IPS-11a (cell line): ENCODE results near the gene SH3RF3.

Experiments used
- H3K4me3 ChIP-seq: one replicate; pipeline ENCODE4 v1.5.1; 2013; ENCODE audit warnings: low read depth, low read length, control low read depth

SH3RF3 gene

DNA sequence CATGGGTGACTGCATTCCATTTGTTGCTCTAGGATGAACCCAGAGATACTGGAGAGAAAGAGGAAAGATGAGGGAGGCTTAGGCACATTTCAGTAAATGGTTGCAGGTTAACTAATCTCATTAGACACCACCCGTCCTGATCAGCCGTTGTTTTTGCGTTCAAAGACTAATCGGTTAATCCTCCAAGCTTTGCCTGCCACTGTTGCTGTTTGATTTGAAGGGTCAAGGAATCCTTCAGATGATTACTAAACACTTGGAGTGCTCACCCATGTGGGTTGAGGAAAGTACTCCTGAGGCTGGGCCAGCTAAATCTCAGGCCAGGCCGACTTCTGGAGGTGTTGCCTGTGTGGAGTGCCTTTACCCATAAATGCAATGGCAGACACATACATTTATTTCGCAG is 8.6 kb downstream of the SH3RF3 start:
- no peak overlapping the region for H3K4me3 ChIP-seq

DNA sequence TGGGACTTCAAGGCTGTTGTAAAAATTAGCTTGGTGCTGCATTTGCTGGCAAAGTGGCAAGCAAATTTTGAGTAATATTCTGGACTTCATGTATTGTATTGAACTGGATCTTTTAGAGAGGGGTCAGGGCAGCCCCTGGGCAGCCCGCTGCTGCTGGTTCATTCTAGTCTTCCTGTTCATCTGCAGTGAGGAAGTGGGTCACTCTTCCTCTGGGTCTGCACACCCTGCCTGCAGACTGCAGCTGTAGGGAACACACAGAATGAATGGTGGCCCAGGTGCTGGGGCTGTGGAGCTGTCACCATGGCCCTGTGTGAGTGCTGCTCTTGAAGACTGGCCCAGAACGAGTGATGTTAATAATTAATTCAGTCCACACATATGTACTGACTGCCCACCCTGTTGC is 9.4 kb downstream of the SH3RF3 start:
- H3K4me3 ChIP-seq: no peak overlapping the region

DNA sequence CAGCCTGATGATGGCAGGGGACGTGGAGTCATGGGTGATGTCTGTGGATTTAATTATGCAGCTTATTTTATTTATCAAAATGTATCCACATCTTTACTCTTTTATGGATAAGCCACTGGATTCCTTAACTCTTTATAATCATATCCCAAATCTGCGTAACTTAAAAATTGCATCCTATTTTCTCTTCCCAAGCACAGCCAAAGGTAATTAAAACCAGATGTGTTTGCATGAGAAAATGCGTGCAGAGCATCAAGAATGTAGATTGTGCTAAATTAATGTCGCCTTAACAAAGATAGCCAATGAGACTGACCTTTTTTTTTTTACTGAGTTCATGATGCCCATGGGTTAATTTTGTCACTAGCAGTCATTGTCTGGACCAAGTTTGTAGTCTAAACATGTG is 10.0 kb downstream of the SH3RF3 start:
- no peak overlapping the region for H3K4me3 ChIP-seq

DNA sequence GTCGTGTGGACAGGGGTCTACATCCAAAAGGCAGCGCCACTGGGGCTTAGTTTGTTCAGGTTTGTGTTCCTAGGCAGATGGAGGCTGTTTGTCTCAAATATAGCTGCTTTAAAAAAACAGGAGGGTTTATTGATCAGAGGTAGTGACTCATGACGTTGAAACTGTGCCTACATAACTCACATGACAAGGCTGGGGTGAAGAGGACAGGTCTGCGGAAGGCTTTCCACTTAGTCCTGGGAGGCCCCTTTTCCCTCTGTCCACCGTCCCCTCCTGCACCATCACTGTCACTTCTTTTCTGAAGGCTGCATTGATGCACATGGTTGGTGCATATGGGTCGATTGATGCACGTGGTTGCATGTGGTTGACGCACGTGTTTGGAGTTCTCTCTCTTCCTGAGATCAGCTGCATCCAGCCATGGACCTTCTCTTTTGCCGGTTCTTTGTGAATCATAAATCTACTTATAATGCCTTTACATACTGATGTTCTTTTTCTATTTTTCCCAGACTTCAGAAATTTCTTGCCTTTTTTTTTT is 10.9 kb downstream of the SH3RF3 start:
- H3K4me3 ChIP-seq: no peak overlapping the region

DNA sequence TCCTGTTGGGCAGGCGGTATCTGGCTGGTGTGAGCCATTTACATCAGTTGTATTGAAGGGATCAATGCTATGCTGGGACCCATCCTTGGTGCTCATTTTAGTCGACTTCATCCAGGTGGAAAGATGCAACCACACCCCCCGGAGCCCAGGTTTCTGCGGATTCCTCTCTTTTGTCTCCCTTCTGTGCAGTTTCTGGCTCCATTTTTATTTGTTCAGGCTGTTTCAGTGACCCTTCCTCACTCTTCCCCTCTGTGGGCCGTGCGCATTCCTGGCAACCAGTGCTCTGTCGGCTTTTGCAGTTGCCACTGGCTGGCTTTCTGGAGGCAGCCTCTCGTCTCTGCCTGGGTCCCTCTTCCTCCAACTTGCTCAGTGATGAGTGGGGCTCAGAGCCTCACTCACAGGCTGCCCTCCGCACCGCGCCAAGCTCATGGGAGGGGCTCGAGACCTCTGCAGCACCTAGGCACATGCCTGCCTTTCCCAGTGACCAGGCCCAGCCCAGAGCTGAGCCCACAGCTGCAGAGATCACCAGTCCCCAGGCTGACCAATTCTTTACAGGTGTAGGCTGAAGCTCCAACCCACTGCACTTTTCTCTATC is 12.1 kb downstream of the SH3RF3 start:
- no peak overlapping the region for H3K4me3 ChIP-seq

DNA sequence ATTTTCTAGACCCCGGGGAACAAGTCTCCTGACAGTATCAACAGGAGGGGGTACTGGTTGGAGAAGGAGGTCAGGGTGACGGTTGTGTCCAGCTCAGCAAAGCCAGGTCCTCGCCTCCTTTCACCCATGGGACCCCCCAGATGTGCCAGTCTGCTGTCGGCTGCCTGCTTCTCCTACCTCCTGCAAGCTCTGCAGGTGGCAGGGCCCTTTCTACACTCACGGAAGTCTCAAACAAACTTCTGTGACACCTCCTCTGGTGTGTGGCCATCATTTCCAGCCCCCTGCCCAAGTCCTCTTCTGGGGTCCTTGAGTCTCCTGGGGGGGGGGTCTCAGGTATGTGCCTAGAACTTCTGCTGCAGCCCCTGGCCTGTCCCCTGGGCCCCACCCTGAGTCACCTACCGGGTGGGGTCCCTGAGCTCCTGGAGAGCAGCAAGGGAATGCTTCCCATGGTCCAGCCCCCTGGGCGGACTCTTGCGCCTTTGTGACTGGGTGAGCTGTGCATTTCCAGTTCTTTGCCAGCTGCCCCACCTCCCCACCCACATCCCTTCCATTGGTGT is 12.8 kb downstream of the SH3RF3 start:
- no peak overlapping the region for H3K4me3 ChIP-seq

DNA sequence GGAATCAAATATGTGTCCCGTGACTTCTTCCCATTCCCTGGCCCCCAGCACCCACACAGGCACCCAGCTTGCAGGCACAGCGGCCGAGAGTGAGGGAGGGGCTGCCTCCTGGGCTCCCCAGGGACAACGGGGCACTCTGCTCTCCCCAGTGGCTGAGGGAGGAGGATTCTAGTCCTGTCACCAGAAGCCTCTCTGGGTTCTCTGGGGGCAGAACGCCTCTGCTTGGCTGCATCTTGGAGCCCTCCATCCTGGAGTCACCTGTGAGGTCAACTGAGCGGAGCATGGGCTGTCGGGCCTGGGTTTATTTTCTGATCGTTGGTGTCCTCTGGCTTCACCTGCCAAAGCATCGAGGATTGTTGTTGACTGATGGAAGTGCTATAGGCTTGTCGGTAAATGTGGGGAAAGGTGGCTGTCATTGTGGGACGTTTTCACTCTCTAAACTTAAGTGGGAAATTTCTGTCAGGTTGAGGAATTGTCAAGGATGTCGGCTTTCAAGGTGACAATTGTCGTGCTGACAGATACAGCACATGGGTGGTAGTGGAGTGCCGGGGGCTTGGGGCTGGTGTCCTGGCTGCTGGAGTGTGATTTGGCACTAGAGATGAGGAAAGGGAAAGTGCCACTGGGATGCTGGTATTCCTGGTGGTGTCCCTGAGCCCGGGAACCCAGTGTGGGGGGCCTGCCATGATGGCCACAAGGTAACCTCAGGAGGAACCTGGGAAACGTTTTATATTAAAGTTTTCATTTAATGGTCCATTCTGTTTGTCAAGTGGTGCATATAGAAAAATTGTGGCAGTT is 13.6 kb downstream of the SH3RF3 start:
- H3K4me3 ChIP-seq: no peak overlapping the region

DNA sequence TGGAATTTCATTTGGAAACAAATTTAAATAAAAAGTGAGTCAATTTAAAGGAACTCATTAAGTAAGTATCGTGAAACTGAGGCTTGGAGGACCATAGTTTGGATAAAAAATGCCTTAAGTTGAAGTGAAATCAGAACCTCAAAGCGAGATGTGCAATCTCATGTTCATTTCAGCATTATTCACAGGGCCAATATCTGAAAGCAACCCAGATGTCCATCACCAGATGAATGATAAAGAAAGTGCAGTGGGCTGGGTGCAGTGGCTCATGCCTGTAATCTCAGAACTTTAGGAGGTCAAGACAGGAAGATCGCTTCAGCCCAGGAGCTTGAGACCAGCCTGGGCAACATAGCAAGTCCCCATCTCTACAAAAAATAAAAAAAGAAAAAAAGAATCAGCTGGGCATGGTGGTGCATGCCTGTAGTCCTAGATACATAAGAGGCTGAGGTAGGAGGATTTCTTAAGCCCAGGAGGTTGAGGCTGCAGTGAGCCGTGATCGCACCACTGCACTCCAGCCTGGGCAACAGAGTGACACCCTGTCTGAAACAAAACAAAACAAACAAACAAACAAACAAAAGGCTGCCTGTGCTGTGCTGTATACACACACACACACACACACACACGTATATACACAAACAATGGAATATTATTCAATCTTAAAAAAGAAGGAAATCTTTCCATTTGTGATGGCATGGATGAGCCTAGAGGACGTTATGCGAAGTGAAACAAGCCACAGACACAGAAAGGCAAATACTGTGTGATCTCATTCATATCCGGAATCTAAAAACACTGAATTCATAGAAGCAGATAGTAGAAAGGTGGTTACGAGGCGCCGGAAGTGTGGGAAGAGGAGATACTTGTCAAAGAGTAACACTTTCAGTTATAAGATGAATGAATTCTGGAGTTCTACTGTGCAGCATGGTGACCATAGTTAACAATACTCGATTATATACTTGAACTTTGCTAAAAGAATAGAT is 14.5 kb downstream of the SH3RF3 start:
- no peak overlapping the region for H3K4me3 ChIP-seq

DNA sequence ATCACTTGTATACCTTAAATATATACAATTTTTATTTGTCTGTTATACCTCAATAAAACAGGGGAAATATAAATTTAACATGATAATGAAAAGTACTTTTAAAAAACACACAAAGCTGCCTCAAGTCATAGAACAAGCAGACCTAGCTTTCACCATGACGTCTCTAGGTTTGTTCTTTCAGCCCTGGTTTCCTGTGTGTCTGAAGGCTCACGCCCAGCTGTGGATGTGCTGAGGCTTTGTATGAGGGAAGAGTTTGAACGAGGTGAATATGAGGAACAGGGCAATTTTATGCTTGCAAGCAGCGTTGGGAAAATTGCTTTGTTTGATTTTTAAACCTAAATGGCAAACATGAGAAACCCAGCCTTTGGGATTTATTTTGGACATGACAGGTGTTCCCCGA is 15.3 kb downstream of the SH3RF3 start:
- H3K4me3 ChIP-seq: no peak overlapping the region

DNA sequence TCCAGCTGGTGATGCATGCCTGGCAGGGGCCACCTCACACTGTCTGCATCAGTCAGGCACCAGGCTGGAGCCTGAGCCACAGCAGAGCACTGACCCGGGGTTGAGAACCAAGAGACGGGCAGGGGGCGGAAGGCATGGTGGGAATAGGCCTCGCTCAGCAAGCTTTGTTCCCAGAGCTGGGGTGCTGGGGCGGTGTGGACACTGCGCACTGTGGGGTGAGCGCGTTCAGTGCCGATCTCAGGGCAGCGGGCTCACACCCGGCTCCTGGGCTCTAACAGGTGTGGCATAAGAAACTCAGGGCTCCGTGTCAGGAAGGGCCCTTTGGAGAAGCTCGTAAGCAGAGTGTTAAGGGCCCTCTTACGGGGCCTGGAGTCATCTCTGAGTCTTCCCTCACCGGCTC is 15.7 kb downstream of the SH3RF3 start:
- no peak overlapping the region for H3K4me3 ChIP-seq

DNA sequence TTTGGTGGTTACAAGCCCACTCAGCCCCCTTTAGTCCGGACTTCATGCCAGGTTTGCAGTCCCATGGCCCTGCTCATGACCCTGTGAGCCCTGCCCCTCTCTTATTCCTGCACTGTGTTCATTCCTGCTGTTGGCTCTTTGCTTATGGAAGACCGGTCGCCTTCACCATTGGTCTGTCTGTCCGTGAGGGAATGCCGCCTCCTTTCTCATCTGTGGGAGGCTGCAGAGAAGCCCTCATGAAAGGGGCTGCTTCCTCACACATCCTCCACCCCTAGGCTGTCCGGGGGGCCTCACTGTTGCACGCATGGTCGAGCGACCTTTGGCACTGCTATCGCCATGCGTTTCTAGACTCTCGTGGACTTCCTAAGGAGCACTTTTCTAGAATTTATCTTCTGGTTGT is 16.3 kb downstream of the SH3RF3 start:
- H3K4me3 ChIP-seq: no peak overlapping the region

DNA sequence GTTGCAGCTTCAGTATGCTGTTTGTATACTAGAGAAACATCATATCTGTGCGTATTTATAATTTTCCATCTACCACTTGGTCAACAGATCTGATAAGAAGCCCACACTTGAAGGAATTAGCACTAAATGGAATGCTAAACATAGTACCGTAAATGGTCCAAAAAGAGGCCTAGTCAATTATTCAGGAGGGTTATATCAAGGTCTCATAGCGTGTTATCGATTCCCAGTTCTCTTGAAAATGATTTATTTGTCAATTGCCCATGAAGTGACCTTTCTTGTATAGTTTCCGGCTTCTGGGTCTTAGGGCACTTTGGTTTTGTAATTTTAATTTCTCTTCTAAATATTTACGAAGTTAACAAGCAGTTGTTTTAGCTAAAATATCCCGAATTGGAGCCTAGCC is 18.4 kb downstream of the SH3RF3 start:
- H3K4me3 ChIP-seq: no peak overlapping the region

DNA sequence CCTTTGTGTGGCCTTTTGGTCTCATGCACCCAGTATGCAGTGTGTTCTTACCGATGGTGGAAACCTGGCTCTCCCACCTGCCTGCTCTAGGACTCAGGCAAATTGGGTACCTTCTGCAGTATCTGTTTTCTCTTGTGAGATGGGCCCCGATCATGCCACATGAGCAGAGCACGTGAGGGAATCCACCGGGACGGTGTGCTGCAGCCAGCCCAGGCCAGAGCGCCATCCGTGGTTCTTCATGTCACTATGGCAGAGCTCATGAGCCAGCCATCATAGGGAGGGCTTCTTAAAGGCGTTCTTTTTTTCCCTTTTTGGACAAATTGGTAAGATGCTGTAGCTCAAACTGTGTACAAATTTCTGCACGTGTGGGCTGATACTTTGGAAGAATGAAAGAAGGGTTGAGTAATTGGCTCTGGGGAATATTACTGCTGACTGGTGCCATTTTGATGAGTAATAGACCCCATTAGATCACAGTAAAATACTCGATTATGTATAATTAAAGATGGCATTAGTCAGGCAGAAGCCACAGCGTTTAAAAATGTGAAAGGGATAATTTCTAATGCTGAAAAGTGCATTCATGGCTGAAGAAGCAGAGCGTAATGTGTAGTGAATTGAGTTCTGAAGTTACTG is 19.2 kb downstream of the SH3RF3 start:
- H3K4me3 ChIP-seq: no peak overlapping the region

DNA sequence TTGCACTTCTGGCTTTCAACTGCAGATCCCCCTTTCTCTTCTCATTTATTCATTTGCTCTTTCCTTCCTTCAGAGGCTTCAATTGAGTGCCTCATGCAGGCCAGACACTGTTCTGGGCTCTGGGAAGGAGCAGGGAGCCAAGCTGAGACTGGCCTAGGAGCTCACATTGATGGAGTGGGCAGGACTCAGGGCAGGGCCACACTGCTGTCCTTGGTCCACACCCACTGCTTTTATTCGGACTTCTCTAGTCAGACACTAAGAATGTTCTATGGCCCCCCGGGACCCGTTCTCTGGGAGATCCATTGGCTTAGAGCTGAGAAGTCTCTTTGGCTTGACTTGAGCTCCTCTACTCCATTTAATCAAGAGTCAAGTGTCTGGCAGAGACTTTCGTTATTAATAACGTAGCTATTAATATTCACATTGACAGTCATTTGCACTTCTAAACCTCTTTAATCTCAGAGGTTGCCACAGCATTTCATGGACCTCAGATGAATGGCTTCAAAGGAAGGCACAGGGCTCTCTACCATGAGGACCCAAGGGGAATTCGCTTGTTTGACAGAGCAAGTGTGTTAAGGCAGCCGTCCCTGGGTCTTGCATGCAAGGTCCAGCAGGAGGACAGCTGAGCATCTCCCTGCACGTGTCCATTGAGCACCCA is 20.1 kb downstream of the SH3RF3 start:
- H3K4me3 ChIP-seq: no peak overlapping the region

DNA sequence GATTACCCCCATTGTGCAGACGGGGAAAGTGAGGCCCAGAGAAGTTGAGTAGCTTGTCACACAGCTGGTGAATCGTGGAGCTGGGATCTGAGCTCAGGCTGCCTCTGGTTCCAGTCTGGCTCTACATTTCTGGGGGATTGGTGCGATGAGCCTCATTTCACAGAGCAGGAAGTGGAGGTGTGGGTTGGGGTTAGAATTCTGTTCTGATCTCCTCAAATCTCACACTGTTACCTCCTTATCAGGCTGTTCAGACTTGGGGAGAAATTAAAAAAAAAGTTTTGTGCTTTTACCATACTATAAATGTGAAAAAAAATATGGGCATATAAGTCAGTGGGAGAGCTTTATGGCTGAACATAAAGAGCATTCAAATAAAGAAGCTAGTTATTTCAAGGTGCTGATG is 21.6 kb downstream of the SH3RF3 start:
- H3K4me3 ChIP-seq: no peak overlapping the region

DNA sequence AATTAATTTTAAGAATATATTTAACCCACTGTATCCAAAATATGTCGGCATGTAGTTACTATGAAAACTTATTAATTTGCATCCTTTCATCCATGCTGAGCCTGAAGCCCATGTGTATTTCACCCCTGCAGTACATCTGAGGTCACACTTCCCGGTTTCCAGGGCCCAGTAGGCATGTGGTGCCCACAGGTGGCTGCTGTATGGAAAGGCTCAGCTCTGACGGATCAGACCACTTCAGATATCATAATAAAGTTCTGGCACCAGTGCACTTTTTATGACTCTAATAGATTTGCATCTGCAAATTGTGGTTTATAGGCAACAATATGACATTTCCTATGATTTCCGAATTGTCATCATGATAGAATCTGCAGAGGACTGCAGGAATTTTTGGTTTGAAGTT is 22.5 kb downstream of the SH3RF3 start:
- H3K4me3 ChIP-seq: no peak overlapping the region

DNA sequence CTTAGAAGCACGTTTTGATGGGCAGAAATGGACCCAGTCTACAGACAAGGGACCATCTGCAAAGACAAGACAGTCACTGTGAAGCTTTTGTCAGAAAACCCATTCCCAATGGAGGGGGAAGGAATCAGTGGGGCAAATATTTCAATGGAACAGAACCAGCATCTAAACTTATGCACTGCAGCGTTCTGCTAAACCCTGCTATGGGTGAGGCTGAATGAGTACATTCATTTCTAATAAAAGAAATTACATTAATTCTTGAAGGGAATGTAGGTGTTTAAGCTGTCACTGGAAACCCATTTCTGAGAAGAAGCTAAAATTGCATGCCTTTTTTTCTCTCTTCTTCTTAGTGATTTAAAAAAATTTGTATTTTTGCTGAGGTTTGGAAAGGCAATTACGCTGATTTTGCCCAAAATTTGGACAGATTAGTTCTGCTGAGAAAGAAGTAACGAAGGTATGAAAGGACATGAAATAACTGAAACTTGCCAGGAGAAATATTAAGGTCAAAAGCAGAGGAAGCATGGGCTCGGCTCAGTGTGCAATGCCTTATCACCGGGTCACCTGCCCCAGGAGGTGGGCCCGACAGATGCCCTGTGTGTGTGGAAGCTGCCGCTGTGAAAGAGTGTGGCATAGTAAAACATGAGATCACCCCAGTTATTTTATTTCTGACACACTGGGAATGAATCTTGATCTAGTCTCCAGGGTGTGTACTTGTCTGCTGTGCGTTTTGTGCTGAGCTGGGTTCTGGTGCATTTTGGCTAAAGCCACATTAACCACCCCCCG is 24.2 kb downstream of the SH3RF3 start:
- no peak overlapping the region for H3K4me3 ChIP-seq

DNA sequence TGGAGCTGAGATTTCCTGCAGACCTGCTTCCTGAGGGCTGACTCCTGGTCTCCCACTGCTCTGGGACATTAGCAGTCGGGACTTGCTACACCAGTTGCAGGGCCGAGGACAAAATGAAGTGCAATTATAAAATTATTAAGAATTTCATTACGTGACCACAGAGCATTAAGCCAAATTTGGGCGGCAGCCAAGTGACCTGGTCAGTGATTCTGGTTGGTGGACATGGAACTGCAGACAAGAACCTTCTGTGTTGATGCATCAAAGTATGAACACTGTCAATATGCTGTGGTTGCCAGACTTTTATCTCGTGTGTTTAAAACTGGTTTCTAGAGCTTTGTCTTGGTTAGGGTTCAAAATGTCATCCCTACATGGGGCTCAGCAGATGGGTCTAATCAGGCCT is 24.8 kb downstream of the SH3RF3 start:
- no peak overlapping the region for H3K4me3 ChIP-seq

DNA sequence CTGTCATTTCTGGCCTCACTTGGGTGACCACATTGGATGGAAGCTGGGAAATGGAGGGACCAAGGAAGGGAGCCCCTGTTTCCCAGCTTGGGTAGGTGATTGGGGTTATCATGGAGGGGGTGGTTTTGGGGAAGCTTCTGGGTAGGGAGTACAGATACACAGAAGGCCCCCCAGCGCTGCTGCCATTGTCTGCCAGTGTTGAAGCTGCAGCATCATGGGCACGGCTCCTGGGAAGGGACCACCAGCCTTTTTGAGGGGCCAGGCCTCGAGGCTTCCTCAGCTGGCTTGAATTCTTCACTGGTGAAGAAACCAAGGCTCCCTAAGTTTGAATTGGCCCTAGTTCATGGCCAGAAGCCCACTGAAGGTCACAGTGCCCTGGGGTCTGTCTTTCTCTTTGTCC is 25.2 kb downstream of the SH3RF3 start:
- no peak overlapping the region for H3K4me3 ChIP-seq
